HG02840 (cell line): ENCODE results near the gene LPP.

Experiments
- ATAC-seq: cut with Tn5 transposase; IDR thresholded peaks from one replicate; pipeline ENCODE4 v1.9.1; 2021; ENCODE audit warnings: mild to moderate bottlenecking, moderate library complexity, moderate number of reproducible peaks; ENCODE audit not compliant: unreplicated experiment, low FRiP score

The LPP gene

GRCh38 chr3:188788621-188789081 lies 634.7 kb downstream of the LPP start:
- ATAC-seq, result no peak

- ATAC-seq, result no peak
Measured at GRCh38 chr3:188789251-188789650, 635.3 kb downstream of the LPP start.

GRCh38 chr3:188791311-188791710 lies 637.4 kb downstream of the LPP start:
- ATAC-seq, result no peak

GRCh38 chr3:188792793-188793192 lies 638.8 kb downstream of the LPP start:
- no peak for ATAC-seq

GRCh38 chr3:188796122-188796631 lies 642.2 kb downstream of the LPP start:
- ATAC-seq, result no peak

- ATAC-seq, result no peak
Measured at GRCh38 chr3:188797045-188797444, 643.1 kb downstream of the LPP start.

- ATAC-seq, result no peak
Measured at GRCh38 chr3:188798556-188799145, 644.7 kb downstream of the LPP start.

- no peak for ATAC-seq
Measured at GRCh38 chr3:188801393-188801792, 647.4 kb downstream of the LPP start.

GRCh38 chr3:188802645-188803044 lies 648.7 kb downstream of the LPP start:
- ATAC-seq, result no peak

- ATAC-seq, result no peak
Measured at GRCh38 chr3:188807006-188807405, 653.0 kb downstream of the LPP start.

- no peak for ATAC-seq
Measured at GRCh38 chr3:188812198-188812597, 658.2 kb downstream of the LPP start.

GRCh38 chr3:188814581-188814980 lies 660.6 kb downstream of the LPP start:
- ATAC-seq, result no peak

GRCh38 chr3:188817103-188817934 lies 663.4 kb downstream of the LPP start:
- ATAC-seq, result no peak

GRCh38 chr3:188817935-188818269 lies 663.9 kb downstream of the LPP start:
- no peak for ATAC-seq

GRCh38 chr3:188818282-188818681 lies 664.3 kb downstream of the LPP start:
- ATAC-seq, result no peak

- ATAC-seq, result no peak
Measured at GRCh38 chr3:188819939-188820338, 666.0 kb downstream of the LPP start.

GRCh38 chr3:188822004-188822403 lies 668.0 kb downstream of the LPP start:
- no peak for ATAC-seq

GRCh38 chr3:188822411-188822810 lies 668.5 kb downstream of the LPP start:
- no peak for ATAC-seq

GRCh38 chr3:188824566-188824965 lies 670.6 kb downstream of the LPP start:
- ATAC-seq, result no peak

- ATAC-seq, result no peak
Measured at GRCh38 chr3:188825901-188826300, 671.9 kb downstream of the LPP start.

- ATAC-seq, result no peak
Measured at GRCh38 chr3:188826574-188826973, 672.6 kb downstream of the LPP start.

GRCh38 chr3:188827103-188827502 lies 673.1 kb downstream of the LPP start:
- no peak for ATAC-seq
